Measurements from ENCODE around the gene KCNN3. TPM values are rescaled to one million over a fixed set of nuclear protein-coding genes. Genes with fewer than 3 reads are reported as not detected.

Gene KCNN3
- total RNA-seq, 1 experiment from 2014 or later = 0.03 TPM

- no peak for DNase-seq (ENCODE audit: low read depth, low spot score)
- in situ Hi-C loops (cut with HindIII; ENCODE audit: low pct_unique_long_range_greater_than_20kb, low sequenced_read_pairs) = no loop called here
Observed at GRCh38 chr1:154810571-154810970, 59.5 kb downstream of the KCNN3 start.

DNA sequence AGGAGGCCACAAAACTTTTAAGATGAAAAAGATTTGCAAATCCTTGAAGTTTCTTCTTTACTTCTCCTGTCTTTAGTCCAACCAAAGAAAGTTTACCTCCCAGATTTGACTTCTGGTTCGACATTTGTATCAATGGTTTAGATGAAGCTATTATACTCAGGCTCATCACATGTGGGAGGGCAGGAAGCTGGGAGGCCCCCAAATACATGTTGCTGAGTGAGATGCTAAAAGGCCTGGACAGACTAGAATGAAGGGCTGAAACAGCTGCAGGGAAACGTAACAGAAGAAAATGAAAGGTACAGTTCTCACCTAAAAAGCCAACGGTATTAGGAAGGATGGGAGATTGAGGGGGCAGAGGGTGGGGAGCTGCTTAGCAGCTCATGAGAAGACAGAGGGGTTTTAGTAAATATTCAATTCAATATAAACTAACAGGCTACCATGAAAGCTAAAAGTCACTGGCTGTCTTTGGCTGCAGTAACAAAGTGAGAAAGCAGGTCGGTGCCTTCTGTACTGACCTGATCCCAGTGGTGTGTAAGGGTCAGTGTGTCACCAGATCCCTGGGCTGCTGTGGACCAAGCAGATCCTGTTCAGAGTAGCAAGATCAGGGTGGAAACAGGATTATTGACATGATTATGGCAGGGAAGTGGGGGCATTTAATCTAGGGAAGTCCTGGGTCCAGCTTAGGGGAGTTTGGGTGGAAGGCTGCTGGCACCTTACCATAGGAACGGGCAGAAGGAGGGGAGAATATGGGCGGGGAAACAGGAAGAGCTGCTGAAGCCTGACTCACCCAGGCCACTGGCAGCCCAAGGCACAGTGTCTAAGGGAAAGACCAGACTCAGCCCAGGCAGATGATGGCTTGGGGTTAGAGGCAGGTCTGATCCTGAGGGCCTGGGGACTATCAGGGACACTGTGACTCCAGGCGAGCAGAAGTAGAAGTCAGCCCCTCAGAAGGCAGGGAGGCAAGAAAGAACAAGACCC is 60.4 kb downstream of the KCNN3 start:
- in situ Hi-C loops (cut with HindIII; ENCODE audit: low pct_unique_long_range_greater_than_20kb, low sequenced_read_pairs) = no loop called here
- DNase-seq (ENCODE audit: low read depth, low spot score) = no peak

GRCh38 chr1:154808909-154809262 is 61.2 kb downstream of the KCNN3 start:
- in situ Hi-C loops (cut with HindIII; ENCODE audit: low pct_unique_long_range_greater_than_20kb, low sequenced_read_pairs) = no loop called here
- DNase-seq (ENCODE audit: low read depth, low spot score) = no peak

- no peak for DNase-seq (ENCODE audit: low read depth, low spot score)
- in situ Hi-C loops (cut with HindIII; ENCODE audit: low pct_unique_long_range_greater_than_20kb, low sequenced_read_pairs) = no loop called here
Observed at GRCh38 chr1:154808261-154808908, 61.7 kb downstream of the KCNN3 start.

DNA sequence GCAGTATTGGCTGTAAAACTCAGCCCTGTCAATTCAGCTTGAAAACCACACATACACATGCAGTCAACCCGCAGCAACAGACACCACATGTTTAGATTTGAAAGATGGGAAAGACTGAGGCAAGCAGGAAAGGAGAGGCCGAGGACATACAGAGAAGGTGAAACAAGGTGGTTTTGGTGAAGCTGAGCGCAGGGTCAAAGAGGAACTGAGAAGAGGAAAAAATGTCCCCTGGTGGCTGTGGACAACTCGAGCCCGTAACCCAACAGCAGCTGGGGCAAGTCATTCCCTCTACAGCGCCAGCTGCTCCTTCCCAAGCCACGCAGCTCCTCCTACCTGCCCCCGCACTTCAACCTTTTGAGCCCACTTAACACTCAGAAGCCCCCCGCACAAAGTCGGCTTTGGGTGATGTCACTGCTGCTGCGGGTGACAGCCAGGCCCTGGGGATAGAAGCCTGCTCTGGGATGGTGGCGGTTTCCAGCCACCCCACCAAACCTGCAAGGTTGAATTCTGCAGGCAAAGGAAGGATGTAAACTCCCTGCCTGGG is 63.0 kb downstream of the KCNN3 start:
- in situ Hi-C loops (cut with HindIII; ENCODE audit: low pct_unique_long_range_greater_than_20kb, low sequenced_read_pairs) = no loop called here
- DNase-seq (ENCODE audit: low read depth, low spot score) = no peak

GRCh38 chr1:154806333-154806732 is 63.7 kb downstream of the KCNN3 start:
- in situ Hi-C loops (cut with HindIII; ENCODE audit: low pct_unique_long_range_greater_than_20kb, low sequenced_read_pairs) = no loop called here
- peak; percentile 21 for DNase-seq (ENCODE audit: low read depth, low spot score)

- in situ Hi-C loops (cut with HindIII; ENCODE audit: low pct_unique_long_range_greater_than_20kb, low sequenced_read_pairs) = no loop called here
- DNase-seq (ENCODE audit: low read depth, low spot score) = no peak
Observed at GRCh38 chr1:154802982-154803920, 66.8 kb downstream of the KCNN3 start.

- in situ Hi-C loops (cut with HindIII; ENCODE audit: low pct_unique_long_range_greater_than_20kb, low sequenced_read_pairs) = no loop called here
- DNase-seq (ENCODE audit: low read depth, low spot score) = no peak
Observed at GRCh38 chr1:154802336-154802969, 67.6 kb downstream of the KCNN3 start.

DNA sequence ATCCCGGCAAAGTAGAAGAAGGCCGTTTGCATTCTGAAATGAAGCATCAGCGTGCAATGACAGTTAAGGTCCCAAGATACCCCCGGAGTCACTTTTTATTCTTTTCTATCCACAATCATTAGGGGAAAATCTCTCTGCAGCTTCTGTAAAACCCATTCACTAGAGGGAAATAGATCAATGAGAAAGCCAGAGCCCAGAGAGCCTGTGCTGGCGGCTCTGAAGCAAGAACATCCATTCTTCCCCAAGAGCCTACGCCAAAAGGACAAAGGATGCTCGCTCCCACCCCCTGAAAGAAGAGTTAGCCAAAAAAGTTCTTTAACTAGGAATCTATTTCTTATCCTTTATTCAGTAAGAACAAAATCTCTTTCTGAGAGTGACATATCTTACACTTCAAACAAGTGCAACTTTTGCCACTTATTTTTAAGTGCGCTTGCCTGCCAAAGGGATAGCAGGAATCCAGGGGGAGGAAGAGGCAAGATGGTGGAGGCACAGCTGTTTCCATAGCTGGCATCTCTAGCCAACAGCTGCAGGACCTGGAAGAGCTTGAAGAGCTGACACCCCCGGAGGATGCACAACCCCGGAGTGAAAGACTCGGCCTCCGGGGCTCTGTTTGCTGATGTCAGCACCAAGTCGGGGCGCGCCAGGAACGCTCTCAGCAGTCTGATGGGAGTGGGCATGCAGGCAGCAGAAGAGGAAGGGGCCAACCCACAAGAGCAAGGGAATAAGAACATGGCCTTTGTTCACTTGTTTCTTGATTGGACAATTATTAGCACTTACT is 68.7 kb downstream of the KCNN3 start:
- no peak for DNase-seq (ENCODE audit: low read depth, low spot score)
- in situ Hi-C loops (cut with HindIII; ENCODE audit: low pct_unique_long_range_greater_than_20kb, low sequenced_read_pairs) = no loop called here

GRCh38 chr1:154799188-154799587 is 70.9 kb downstream of the KCNN3 start:
- DNase-seq (ENCODE audit: low read depth, low spot score) = no peak
- in situ Hi-C loops (cut with HindIII; ENCODE audit: low pct_unique_long_range_greater_than_20kb, low sequenced_read_pairs) = no loop called here

GRCh38 chr1:154798645-154799044 is 71.4 kb downstream of the KCNN3 start:
- DNase-seq (ENCODE audit: low read depth, low spot score) = no peak
- in situ Hi-C loops (cut with HindIII; ENCODE audit: low pct_unique_long_range_greater_than_20kb, low sequenced_read_pairs) = no loop called here

DNA sequence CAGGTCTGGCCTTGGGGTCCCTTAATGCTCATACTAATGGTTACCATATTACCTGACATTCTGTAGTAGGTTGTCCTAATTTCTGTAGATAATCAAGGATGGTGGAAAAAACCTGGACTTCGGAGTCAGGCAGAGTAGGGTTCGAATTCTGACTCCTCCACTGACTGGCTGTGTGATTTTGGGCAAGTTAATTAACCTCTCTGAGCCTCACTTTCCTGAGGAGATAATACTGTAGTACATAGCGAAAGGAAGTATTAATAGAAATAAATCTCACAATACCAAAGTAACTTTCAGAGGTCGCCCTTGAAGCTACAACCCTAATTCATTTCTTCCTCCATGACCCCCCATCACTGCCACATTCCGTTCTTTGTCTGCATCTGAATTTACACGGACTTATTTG is 72.9 kb downstream of the KCNN3 start:
- in situ Hi-C loops (cut with HindIII; ENCODE audit: low pct_unique_long_range_greater_than_20kb, low sequenced_read_pairs) = no loop called here
- DNase-seq (ENCODE audit: low read depth, low spot score) = no peak

DNA sequence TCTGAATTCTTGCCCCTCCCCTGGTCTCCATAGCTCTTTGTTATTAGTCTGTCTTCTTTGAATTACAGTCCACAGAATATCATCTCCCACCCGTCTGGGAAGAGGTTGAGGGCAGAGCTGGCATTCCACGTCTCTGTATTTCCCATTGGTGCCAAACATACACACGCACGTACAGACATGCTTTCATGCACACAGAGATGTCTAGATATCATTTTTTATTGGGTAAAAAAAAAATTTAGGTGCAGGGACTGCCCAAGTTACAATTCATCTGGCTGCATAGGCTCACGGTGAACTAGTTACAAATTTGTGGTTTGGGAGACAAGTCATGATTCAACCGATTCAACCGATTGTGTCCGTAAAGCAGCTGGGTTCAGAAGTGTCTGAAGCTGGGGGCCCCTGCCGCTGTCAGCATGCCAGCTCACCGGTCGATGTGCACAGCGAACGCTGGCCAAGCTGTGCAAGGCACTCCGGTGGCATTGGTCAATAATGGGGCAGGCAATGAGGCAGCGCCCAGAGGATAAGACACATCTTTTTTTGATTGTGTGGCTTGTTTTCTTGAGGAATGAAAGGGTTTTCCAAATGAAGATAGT is 73.7 kb downstream of the KCNN3 start:
- in situ Hi-C loops (cut with HindIII; ENCODE audit: low pct_unique_long_range_greater_than_20kb, low sequenced_read_pairs) = no loop called here
- DNase-seq (ENCODE audit: low read depth, low spot score) = no peak

- no peak for DNase-seq (ENCODE audit: low read depth, low spot score)
- in situ Hi-C loops (cut with HindIII; ENCODE audit: low pct_unique_long_range_greater_than_20kb, low sequenced_read_pairs) = no loop called here
Observed at GRCh38 chr1:154794608-154795007, 75.5 kb downstream of the KCNN3 start.

DNA sequence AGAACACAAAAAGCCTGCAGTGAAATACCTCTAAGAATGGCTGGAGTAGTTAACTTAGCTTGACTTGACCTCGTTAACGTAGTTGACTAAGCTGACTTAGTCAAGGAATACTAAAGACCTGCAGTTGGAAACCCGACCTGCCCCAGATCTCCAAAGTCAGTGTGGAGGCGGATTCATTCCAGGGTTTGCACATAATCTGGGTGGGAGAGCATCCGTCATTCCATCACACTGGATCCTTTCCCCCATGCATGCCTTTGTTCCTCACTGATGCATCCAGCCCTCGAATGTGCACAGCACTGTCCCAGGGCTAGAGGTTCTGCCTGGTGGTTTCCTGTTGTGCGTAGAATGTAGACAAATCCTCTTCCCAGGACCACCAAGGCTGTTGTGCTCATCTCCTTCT is 76.4 kb downstream of the KCNN3 start:
- in situ Hi-C loops (cut with HindIII; ENCODE audit: low pct_unique_long_range_greater_than_20kb, low sequenced_read_pairs) = no loop called here
- DNase-seq (ENCODE audit: low read depth, low spot score) = no peak

DNA sequence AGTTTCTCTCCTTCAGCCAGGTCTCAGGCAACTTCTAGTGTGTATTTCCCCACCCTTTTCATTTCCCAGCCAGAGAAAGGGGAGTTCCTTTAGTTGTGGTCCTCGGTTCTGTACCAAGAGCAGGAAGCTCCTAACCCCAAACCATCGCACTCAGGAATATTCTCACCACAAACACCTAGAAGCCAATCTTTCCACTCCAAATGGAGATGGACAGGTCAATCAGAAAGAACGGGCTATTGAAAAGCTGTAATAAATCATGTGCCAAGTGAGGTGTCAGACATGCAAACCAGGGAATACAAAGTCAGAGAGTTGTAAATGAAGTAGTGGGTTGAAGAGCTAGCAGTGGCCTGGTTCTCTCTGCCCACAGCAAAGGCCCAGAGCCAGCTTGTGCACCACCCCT is 77.2 kb downstream of the KCNN3 start:
- DNase-seq (ENCODE audit: low read depth, low spot score) = no peak
- in situ Hi-C loops (cut with HindIII; ENCODE audit: low pct_unique_long_range_greater_than_20kb, low sequenced_read_pairs) = no loop called here
